Caki2 (cell line): ENCODE measurements around the gene FATE1. TPM values are rescaled to one million over a fixed set of nuclear protein-coding genes. Genes with fewer than 3 reads are reported as not detected.

Experiments used
- DNase-seq: peaks from one replicate; pipeline ENCODE4 v3.0.0-alpha.2; 2015; ENCODE audit warnings: low read depth
- in situ Hi-C: cut with HindIII; loops from 2 replicates; pipeline ENCODE4 v1.10.0; 2016; ENCODE audit warnings: low sequenced_read_pairs, low pct_unique_long_range_greater_than_20kb, mixed read lengths
- total RNA-seq: library from RNA; depleted of rRNA; stranded (reverse); fragments of >200 nt; shearing (Covaris generic); gene quantifications from 2 replicates; pipeline ENCODE4 v1.2.3, GENCODE V29; 2014; ENCODE audit warnings: low replicate concordance

The FATE1 gene
- total RNA-seq, 1 experiment from 2014 or later = not detected

- no peak for DNase-seq
- in situ Hi-C loops = no loop called here
Measured at GRCh38 chrX:151734446-151734845, 18.6 kb downstream of the FATE1 start, which contains the start of gene CNGA2. Gene CNGA2 (plus strand): TSS chrX:151734746. CDS start chrX:151738484, 3,738 bp downstream.

GRCh38 chrX:151735219-151735618 lies 19.4 kb downstream of the FATE1 start:
- in situ Hi-C loops = no loop called here

GRCh38 chrX:151736685-151737084 lies 20.9 kb downstream of the FATE1 start:
- DNase-seq = no peak
- in situ Hi-C loops = no loop called here

More at GRCh38 chrX:151735219-151735618, 19.4 kb downstream of the FATE1 start:
- DNase-seq = no peak

GRCh38 chrX:151737494-151737893 lies 21.7 kb downstream of the FATE1 start:
- no peak for DNase-seq
- in situ Hi-C loops = no loop called here

- in situ Hi-C loops = no loop called here
- no peak for DNase-seq
Measured at GRCh38 chrX:151738751-151739150, 22.9 kb downstream of the FATE1 start.

GRCh38 chrX:151741606-151742005 lies 25.8 kb downstream of the FATE1 start:
- in situ Hi-C loops = no loop called here
- no peak for DNase-seq

- DNase-seq = no peak
- in situ Hi-C loops = no loop called here
Measured at GRCh38 chrX:151742311-151742710, 26.5 kb downstream of the FATE1 start.

GRCh38 chrX:151743651-151744470 lies 28.0 kb downstream of the FATE1 start:
- in situ Hi-C loops = no loop called here
- no peak for DNase-seq

- in situ Hi-C loops = no loop called here
- DNase-seq = no peak
Measured at GRCh38 chrX:151745651-151746050, 29.8 kb downstream of the FATE1 start.

GRCh38 chrX:151746502-151746901 lies 30.7 kb downstream of the FATE1 start:
- no peak for DNase-seq
- in situ Hi-C loops = no loop called here

- in situ Hi-C loops = no loop called here
Measured at GRCh38 chrX:151750511-151750910, 34.7 kb downstream of the FATE1 start.

GRCh38 chrX:151752847-151753246 lies 37.0 kb downstream of the FATE1 start:
- in situ Hi-C loops = no loop called here

More at GRCh38 chrX:151750511-151750910, 34.7 kb downstream of the FATE1 start:
- DNase-seq = no peak

GRCh38 chrX:151753313-151754046 lies 37.6 kb downstream of the FATE1 start:
- peak; percentile 55 for DNase-seq
- in situ Hi-C loops = no loop called here

More at GRCh38 chrX:151752847-151753246, 37.0 kb downstream of the FATE1 start:
- no peak for DNase-seq

- peak; percentile 50 for DNase-seq
- in situ Hi-C loops = no loop called here
Measured at GRCh38 chrX:151754047-151754429, 38.2 kb downstream of the FATE1 start.

- in situ Hi-C loops = no loop called here
- DNase-seq = peak; percentile 62
Measured at GRCh38 chrX:151754641-151755215, 38.9 kb downstream of the FATE1 start.

- DNase-seq = no peak
- in situ Hi-C loops = no loop called here
Measured at GRCh38 chrX:151759041-151759708, 43.3 kb downstream of the FATE1 start.

GRCh38 chrX:151762802-151763201 lies 47.0 kb downstream of the FATE1 start:
- in situ Hi-C loops = no loop called here
- DNase-seq = no peak

- in situ Hi-C loops = no loop called here
- DNase-seq = no peak
Measured at GRCh38 chrX:151763711-151764110, 47.9 kb downstream of the FATE1 start.
